GM10266 (cell line): ENCODE measurements around the gene MAN2B1.

Source experiments
- DNase-seq: peaks from one replicate; pipeline ENCODE4 v3.0.0; 2012; ENCODE audit errors: extremely low spot score
- CTCF ChIP-seq: IDR thresholded peaks from 2 replicates; pipeline ENCODE4 v1.5.1; 2012; ENCODE audit warnings: mild to moderate bottlenecking, low read depth; ENCODE audit not compliant: control insufficient read depth, insufficient read depth; ENCODE audit errors: missing control alignments

MAN2B1 gene

GRCh38 chr19:12667731-12668302 lies 1.3 kb upstream of the MAN2B1 start:
- no peak for DNase-seq
- TF ChIP-seq CTCF = no peak

GRCh38 chr19:12665671-12666264 lies 774 bp downstream of the MAN2B1 start:
- no peak for DNase-seq
- TF ChIP-seq CTCF = no peak

- TF ChIP-seq CTCF = no peak
- DNase-seq = peak; percentile 79
Observed at GRCh38 chr19:12665281-12665573, 1.3 kb downstream of the MAN2B1 start.

GRCh38 chr19:12664406-12665280 lies 1.9 kb downstream of the MAN2B1 start:
- TF ChIP-seq CTCF = no peak
- no peak for DNase-seq

- TF ChIP-seq CTCF = no peak
- DNase-seq = no peak
Observed at GRCh38 chr19:12660980-12661379, 5.6 kb downstream of the MAN2B1 start.

- TF ChIP-seq CTCF = no peak
- DNase-seq = no peak
Observed at GRCh38 chr19:12657966-12658365, 8.6 kb downstream of the MAN2B1 start.
